ENCODE data around the gene PPP2R5B.

DNA sequence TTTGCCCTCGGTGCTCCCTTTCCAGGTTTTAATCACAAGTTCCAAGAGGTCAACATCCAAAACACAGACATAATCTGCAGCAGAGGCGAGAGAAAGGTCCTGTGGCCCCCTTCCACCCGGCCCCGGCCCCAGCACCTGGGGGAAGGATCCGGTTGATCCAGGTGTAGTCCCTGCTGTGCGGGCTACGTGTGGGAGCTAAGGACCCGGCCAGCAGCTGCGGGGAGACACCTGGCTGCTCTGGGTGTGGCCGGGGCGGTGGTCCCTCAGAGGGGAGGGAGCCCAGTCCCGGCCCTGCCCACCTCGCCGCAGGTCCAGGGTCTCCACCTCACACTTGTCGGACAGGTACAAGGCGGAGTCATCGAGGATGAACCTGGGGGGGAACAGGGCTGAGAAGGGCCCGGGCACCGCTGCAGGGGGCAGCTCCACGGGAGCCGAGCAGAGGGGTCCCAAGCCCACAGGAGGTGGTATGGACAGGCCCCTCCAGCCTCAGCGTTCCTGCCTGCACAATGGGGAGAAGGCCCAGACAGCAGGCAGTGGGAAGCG, 21.1 kb upstream of the PPP2R5B start:
- TF ChIP-seq, protein P1, sequence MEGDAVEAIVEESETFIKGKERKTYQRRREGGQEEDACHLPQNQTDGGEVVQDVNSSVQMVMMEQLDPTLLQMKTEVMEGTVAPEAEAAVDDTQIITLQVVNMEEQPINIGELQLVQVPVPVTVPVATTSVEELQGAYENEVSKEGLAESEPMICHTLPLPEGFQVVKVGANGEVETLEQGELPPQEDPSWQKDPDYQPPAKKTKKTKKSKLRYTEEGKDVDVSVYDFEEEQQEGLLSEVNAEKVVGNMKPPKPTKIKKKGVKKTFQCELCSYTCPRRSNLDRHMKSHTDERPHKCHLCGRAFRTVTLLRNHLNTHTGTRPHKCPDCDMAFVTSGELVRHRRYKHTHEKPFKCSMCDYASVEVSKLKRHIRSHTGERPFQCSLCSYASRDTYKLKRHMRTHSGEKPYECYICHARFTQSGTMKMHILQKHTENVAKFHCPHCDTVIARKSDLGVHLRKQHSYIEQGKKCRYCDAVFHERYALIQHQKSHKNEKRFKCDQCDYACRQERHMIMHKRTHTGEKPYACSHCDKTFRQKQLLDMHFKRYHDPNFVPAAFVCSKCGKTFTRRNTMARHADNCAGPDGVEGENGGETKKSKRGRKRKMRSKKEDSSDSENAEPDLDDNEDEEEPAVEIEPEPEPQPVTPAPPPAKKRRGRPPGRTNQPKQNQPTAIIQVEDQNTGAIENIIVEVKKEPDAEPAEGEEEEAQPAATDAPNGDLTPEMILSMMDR (conservative IDR thresholded peaks at IDR 0.05 in 1 of 2, IDR thresholded peaks at IDR 0.05 in 1 of 2; ENCODE audit: low read depth in 1 of 2, low read length in 2 of 2): no peak
- TF ChIP-seq EZH2 (IDR thresholded peaks at IDR 0.05; ENCODE audit: low read length, missing control alignments): no peak

All from fibroblast of lung (primary cell).